ENCODE results near the gene PITX2. TPM values are rescaled to one million over a fixed set of nuclear protein-coding genes. Genes with fewer than 3 reads are reported as not detected.

The PITX2 gene
- total and polyA plus RNA-seq, 2 of the 8 experiments (the other 6 are each of a cell fraction or from before 2014, with no cell fraction given), result 0.09 to 0.67 TPM

DNA sequence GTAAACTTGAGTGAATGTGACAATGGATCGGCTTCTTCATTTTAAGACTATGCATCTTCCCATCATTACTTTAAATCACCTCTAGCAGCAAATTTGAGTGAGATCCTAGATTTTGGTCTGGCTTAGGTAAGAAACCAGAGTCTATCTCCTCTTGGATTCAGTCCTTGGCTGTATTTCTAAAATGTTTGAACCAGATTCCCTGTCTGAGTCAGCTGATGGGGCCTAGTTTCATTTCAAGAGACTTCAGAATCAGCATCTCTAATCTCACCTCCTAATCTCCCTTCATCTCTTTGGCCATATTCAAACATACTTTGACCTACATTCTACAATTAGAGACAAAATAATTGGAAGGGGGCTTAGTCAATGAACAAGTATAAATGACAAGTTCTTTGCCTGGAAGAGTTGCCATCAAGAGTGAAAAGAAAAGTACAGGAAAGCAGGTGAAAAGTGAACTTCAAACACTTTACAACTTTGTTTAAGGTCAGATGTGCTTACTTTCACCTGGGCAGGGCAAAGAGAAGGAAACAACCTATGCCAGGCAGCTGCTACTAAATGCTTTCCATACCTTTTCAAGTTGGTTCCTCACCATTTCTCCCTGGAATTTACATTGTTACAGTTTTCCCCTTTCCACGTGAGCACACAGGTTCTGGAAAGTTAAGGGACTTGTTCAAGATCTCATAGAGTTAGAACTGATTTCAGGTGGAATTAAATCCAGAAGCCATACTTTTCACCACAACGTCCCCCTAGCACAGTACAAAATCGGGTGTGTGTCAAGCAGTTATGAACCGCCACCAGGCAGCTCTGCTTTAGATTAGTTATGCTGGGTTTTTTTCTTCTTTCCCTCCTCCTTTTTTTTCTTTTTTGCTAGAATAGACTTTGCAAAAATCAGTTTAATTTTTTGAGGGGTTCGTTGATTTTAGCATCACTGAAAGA lies 30.7 kb upstream of the PITX2 start:
- Histone ChIP-seq H3K23me2 (ENCODE audit: low read depth, low read length) (no peaks in the 10 kb centered on the region), H3K79me2 (ENCODE audit: control insufficient read depth in 1 of 2, insufficient read depth in 2 of 2, low read length in 2 of 2) (no peaks in the 10 kb centered on the region), H3K23ac (ENCODE audit: insufficient read length) (no peak overlapping the region), H2BK12ac (ENCODE audit: low read depth, low read length) (no peak overlapping the region), H2BK120ac (replicated peaks; ENCODE audit: low read depth, low read length) (no peak overlapping the region), H3K18ac (ENCODE audit: extremely low read depth, low read length) (no peak overlapping the region), H2AFZ (ENCODE audit: low read length) (no peak overlapping the region), H4K5ac (ENCODE audit: insufficient read length, low read depth, low read length) (no peak overlapping the region), H3K36me3 (ENCODE audit: control insufficient read depth in 2 of 4, insufficient read depth in 4 of 4, low read length in 3 of 4) (no peaks in the 10 kb centered on the region), H3K9me3 (ENCODE audit: insufficient read depth in 2 of 2, low read depth in 1 of 2, low read length in 1 of 2) (peaks cover 3 to 6% of the 10 kb centered on the region in 2 experiments; a peak in 2 of 4 replicates), H2BK15ac (ENCODE audit: low read length) (no peak overlapping the region), H3K27ac (ENCODE audit: low read depth, low read length) (no peak overlapping the region), H3K4me2 (ENCODE audit: insufficient read depth in 1 of 2, low read depth in 2 of 2, low read length in 2 of 2) (no peak overlapping the region), H2BK5ac (ENCODE audit: low read depth, low read length) (no peak overlapping the region), H4K20me1 (replicated peaks in 1 of 2; ENCODE audit: control insufficient read depth in 1 of 2, insufficient read depth in 2 of 2, low read length in 2 of 2) (no peaks in the 10 kb centered on the region), H2AK5ac (ENCODE audit: low read depth, low read length) (no peak overlapping the region), H2BK20ac (ENCODE audit: low read length) (no peak overlapping the region), H3K4ac (replicated peaks; ENCODE audit: insufficient read length, low read depth, low read length) (no peak overlapping the region), H3K9ac (replicated peaks in 1 of 4; ENCODE audit: extremely low read depth in 1 of 4, low read depth in 3 of 4, low read length in 3 of 4) (no peak overlapping the region), H3K4me1 (replicated peaks in 1 of 4; ENCODE audit: control insufficient read depth in 3 of 4, insufficient read depth in 4 of 4, low read length in 3 of 4) (no peaks in the 10 kb centered on the region), H3K4me3 (ENCODE audit: extremely low read depth in 1 of 4, insufficient read depth in 2 of 4, low read depth in 3 of 4, low read length in 4 of 4) (no peak overlapping the region), H3K14ac (ENCODE audit: insufficient read length) (no peak overlapping the region), H4K8ac (ENCODE audit: extremely low read depth, insufficient read depth, low read length) (no peak overlapping the region), H3K56ac (replicated peaks; ENCODE audit: insufficient read length, low read depth, low read length) (no peak overlapping the region), H4K91ac (replicated peaks; ENCODE audit: insufficient read length, low read length) (no peak overlapping the region), H3K79me1 (ENCODE audit: low read depth, low read length) (no peaks in the 10 kb centered on the region), H3K27me3 (replicated peaks in 1 of 4; ENCODE audit: control insufficient read depth in 3 of 4, extremely low read depth in 1 of 4, insufficient read depth in 3 of 4, low read length in 3 of 4) (no peaks in the 10 kb centered on the region)
- ChIA-PET CTCF (ENCODE audit: partially characterized antibody) (no interaction called here), POLR2A (ENCODE audit: partially characterized antibody) (no interaction called here)
- WGBS, 2 experiments (ENCODE audit: extremely low coverage in 1 of 2, insufficient coverage in 1 of 2, insufficient read length in 1 of 2, insufficient replicate concordance in 2 of 2, low coverage in 1 of 2, low lambda C conversion rate in 2 of 2, missing lambda C conversion rate in 1 of 2), result 83% methylated on average over 6 of the region's 6 CpGs; no CpG with 5 or more reads in 1 of the 2 experiments
- FAIRE-seq (no peak), DNase-seq (ENCODE audit: low read depth in 1 of 2, low spot score in 2 of 2) (no peak)
- no peak for TF ChIP-seq MAFK (IDR thresholded peaks at IDR 0.05; ENCODE audit: low read depth, low read length)
- no peak for TF ChIP-seq POLR2A (IDR thresholded peaks at IDR 0.05; ENCODE audit: control extremely low read depth in 1 of 2, low read depth in 2 of 2, low read length in 2 of 2)
- no peak for TF ChIP-seq CEBPB (IDR thresholded peaks at IDR 0.05; ENCODE audit: low read depth, low read length)
- TF ChIP-seq RFX5 (IDR thresholded peaks at IDR 0.05; ENCODE audit: borderline replicate concordance, low read depth, low read length), result no peak
- TF ChIP-seq GTF2F1 (IDR thresholded peaks at IDR 0.05; ENCODE audit: borderline replicate concordance, low read depth, low read length), result no peak
- no peak for TF ChIP-seq SUZ12 (IDR thresholded peaks at IDR 0.05; ENCODE audit: low read length)
- TF ChIP-seq POU5F1 (IDR thresholded peaks at IDR 0.05; ENCODE audit: low read depth, low read length), result no peak
- TF ChIP-seq, protein P1, sequence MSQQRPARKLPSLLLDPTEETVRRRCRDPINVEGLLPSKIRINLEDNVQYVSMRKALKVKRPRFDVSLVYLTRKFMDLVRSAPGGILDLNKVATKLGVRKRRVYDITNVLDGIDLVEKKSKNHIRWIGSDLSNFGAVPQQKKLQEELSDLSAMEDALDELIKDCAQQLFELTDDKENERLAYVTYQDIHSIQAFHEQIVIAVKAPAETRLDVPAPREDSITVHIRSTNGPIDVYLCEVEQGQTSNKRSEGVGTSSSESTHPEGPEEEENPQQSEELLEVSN (IDR thresholded peaks at IDR 0.05), result no peak
- TF ChIP-seq BRCA1 (IDR thresholded peaks at IDR 0.05; ENCODE audit: low read depth, low read length), result no peak
- no peak for TF ChIP-seq CTBP2 (IDR thresholded peaks at IDR 0.05; ENCODE audit: borderline replicate concordance, insufficient read depth, insufficient read length, low read length)
- no peak for TF ChIP-seq JUN (IDR thresholded peaks at IDR 0.05; ENCODE audit: low read depth, low read length)
- no peak for TF ChIP-seq SIN3A (conservative IDR thresholded peaks at IDR 0.05 in 1 of 2, IDR thresholded peaks at IDR 0.05 in 1 of 2; ENCODE audit: low read depth in 1 of 2, low read length in 2 of 2)
